ENCODE data around the gene CIZ1. TPM values are rescaled to one million over a fixed set of nuclear protein-coding genes. Genes with fewer than 3 reads are reported as not detected.
"Not testable (repeated sequence)": the region's sequence is repeated elsewhere in the genome, so short reads cannot be mapped to it uniquely, and the experiment has no call there.

CIZ1 gene
- total and polyA plus RNA-seq, 9 of the 15 experiments (the other 6 are each of a cell fraction or from before 2014, with no cell fraction given) = 6.6 to 329 (median 87.8) TPM

- H2AFZ ChIP-seq (ENCODE audit: low read depth, low read length); ATAC-seq; FAIRE-seq; in situ Hi-C loops (cut with MboI); H4K20me1 ChIP-seq (replicated peaks; ENCODE audit: control insufficient read depth, insufficient read depth, low read length); CTCF ChIA-PET (ENCODE audit: low intra/inter-chr PET ratio); DNase-seq (ENCODE audit: extremely low read depth in 1 of 4, low spot score in 3 of 4); H3K9me1 ChIP-seq (ENCODE audit: control insufficient read depth, insufficient read depth, low read length); BruUV-seq (replicated peaks); H3K9me3 ChIP-seq (replicated peaks; ENCODE audit: control insufficient read depth, insufficient read depth, low read depth, low read length); H3K27me3 ChIP-seq (ENCODE audit: control insufficient read depth in 2 of 2, insufficient read depth in 2 of 2, low read length in 2 of 2); H3K9ac ChIP-seq (ENCODE audit: insufficient read depth in 1 of 2, low read depth in 2 of 2, low read length in 2 of 2); H3K4me3 ChIP-seq; H3K27ac ChIP-seq (ENCODE audit: extremely low read depth, low read depth, low read length); H3K4me2 ChIP-seq (ENCODE audit: insufficient read depth, low read length); TF ChIP-seq CREB1 (IDR thresholded peaks at IDR 0.05); ATF1 (CRISPR knock-in tag; IDR thresholded peaks at IDR 0.05): not testable (repeated sequence)
- H3K36me3 ChIP-seq (ENCODE audit: control insufficient read depth, insufficient read depth, low read length) = peaks cover 11% of the 10 kb centered on the region
- TF ChIP-seq L3MBTL2 (IDR thresholded peaks at IDR 0.05) (0 out of 2 replicates have a peak, but pooled peaks have one; percentile 16), CREM (IDR thresholded peaks at IDR 0.05; ENCODE audit: low read depth) (peak; percentile 44), RAD21 (CRISPR knock-in tag; conservative IDR thresholded peaks at IDR 0.05 in 1 of 2, IDR thresholded peaks at IDR 0.05 in 1 of 2) (peak; percentile 14 to 34; a peak in 1 of 4 replicates), CREB1 (CRISPR knock-in tag; IDR thresholded peaks at IDR 0.05) (peak; percentile 49; the same call in 1 of the 2 replicates), ATF1 (tag; IDR thresholded peaks at IDR 0.05) (peak; percentile 71)
- H3K79me2 ChIP-seq (ENCODE audit: control insufficient read depth, insufficient read depth, low read length) = peaks cover 28% of the 10 kb centered on the region
- intact Hi-C loops (cut with micrococcal nuclease) = loop anchor here (5.0 to 10.0 kb wide), 3 partner anchors 65 to 282 kb away; partner anchors contain the start of genes CIZ1, GOLGA2 and SWI5
- H3K4me1 ChIP-seq (replicated peaks in 1 of 2; ENCODE audit: control insufficient read depth in 2 of 2, insufficient read depth in 2 of 2, low read length in 2 of 2) = peaks cover 10 to 36% of the 10 kb centered on the region in 2 experiments
- POLR2A ChIA-PET = interaction anchor here (1.3 kb wide), 1 partner anchor 20 kb away, joined by 4 read pairs; no protein-coding TSS in a partner anchor
- WGBS (ENCODE audit: insufficient coverage, low coverage, missing lambda C conversion rate) = 17% methylated on average over 9 of the region's 12 CpGs
These were observed 61.3 kb downstream of the CIZ1 start for GRCh38 chr9:128129976-128130590.

Measured in K562 (cell line).